Measurements from ENCODE around the gene ADARB2. TPM values are rescaled to one million over a fixed set of nuclear protein-coding genes. Genes with fewer than 3 reads are reported as not detected.

The ADARB2 gene
- total RNA-seq, 4 donors from 2014 or later: 0.80 to 4.9 (median 2.3) TPM

GRCh38 chr10:1411451-1411850, 325.9 kb downstream of the ADARB2 start:
- DNase-seq: no peak
- no peak overlapping the region for H3K27ac ChIP-seq
- intact Hi-C loops (cut with DNase I; ENCODE audit: low total_unique reads) (no loop called here), in situ Hi-C loops (cut with MboI; ENCODE audit: low pct_ligation_motif_present in 1 of 4, low pct_unique_long_range_greater_than_20kb in 1 of 4, low sequenced_read_pairs in 3 of 4) (no loop called here)
- no peaks in the 10 kb centered on the region for H3K4me1 ChIP-seq
- TF ChIP-seq POLR2A (IDR thresholded peaks at IDR 0.05) (no peak), CTCF (IDR thresholded peaks at IDR 0.05) (no peak), POLR2AphosphoS5 (IDR thresholded peaks at IDR 0.05) (no peak), EP300 (IDR thresholded peaks at IDR 0.05; ENCODE audit: low read depth) (no peak)
- 90% methylated on average over 17 of the region's 17 CpGs; no CpG with 5 or more reads in 1 of the 2 donors for WGBS, 2 donors (ENCODE audit: low coverage in 1 of 2)
- H3K27me3 ChIP-seq: peaks cover 17% of the 10 kb centered on the region
- no peaks in the 10 kb centered on the region for H3K9me3 ChIP-seq
- H3K4me3 ChIP-seq: no peak overlapping the region
- no peaks in the 10 kb centered on the region for H3K36me3 ChIP-seq

DNA sequence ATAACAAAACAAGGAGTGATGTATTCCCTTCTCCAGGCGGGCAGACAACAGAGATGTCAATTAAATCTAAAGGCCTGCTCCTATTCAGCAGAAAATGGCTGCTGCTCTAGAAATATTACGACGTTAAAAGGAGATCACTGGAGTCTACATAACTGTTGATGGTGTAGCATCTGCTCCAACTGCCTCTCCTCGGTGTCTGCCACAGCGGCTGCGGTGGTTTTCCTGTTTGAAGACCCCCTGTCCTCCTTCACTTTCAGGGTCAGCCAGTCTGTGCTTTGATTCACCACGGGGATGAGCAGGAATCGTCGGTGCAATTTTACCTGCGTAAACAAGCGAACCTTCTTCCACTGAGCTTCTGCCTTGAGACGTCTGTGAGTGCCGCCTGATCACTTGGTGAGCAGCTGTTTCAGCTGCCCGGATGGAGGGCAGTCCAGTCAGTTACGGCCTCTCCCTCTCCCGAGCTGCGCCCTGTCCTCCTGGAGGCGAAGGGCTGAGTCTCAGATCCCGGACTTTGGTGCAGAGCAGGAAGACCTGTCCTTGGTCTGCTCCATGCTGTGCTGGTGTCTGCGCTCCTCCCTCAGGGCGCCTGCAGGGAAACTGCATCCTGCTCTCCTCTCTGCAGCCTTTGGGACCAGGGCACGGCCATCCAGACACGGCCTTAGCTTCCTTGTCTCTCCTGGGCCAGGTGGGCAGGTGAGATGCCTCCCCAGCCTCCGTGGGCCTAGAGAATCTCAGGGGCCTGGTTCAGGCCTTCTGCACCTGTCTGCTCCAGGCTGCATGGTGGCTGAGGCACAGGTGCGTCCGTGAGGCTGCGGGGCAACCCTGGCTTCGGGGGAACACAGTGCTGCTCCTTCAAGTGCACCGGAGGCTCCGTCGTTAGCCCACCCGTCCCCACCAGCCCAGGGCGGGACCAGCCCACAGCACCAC, 326.6 kb downstream of the ADARB2 start:
- Histone ChIP-seq H3K36me3 (no peaks in the 10 kb centered on the region), H3K4me3 (no peak overlapping the region), H3K9me3 (no peaks in the 10 kb centered on the region), H3K27ac (no peak overlapping the region), H3K27me3 (peaks cover 17% of the 10 kb centered on the region), H3K4me1 (no peaks in the 10 kb centered on the region)
- intact Hi-C loops (cut with DNase I; ENCODE audit: low total_unique reads): no loop called here
- in situ Hi-C loops (cut with MboI; ENCODE audit: low pct_ligation_motif_present in 1 of 4, low pct_unique_long_range_greater_than_20kb in 1 of 4, low sequenced_read_pairs in 3 of 4): no loop called here
- 56 to 89% methylated on average over 3 to 32 of the region's 33 CpGs for WGBS, 2 donors (ENCODE audit: low coverage in 1 of 2)
- TF ChIP-seq CTCF (IDR thresholded peaks at IDR 0.05) (no peak), POLR2AphosphoS5 (IDR thresholded peaks at IDR 0.05) (no peak), POLR2A (IDR thresholded peaks at IDR 0.05) (no peak), EP300 (IDR thresholded peaks at IDR 0.05; ENCODE audit: low read depth) (no peak)
- DNase-seq: no peak

DNA sequence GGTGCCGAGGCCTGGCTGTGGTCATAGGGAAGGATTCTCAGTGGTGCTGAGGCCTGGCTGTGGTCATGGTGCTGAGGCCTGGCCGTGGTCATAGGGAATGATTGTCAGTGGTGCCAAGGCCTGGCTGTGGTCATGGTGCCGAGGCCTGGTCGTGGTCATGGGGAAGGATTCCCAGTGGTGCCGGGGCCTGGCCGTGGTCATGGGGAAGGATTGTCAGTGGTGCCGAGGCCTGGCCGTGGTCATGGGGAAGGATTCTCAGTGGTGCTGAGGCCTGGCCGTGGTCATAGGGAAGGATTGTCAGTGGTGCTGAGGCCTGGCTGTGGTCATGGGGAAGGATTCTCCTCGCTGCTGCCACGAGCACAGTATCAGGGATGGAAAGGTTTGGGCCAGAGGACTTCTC, 327.3 kb downstream of the ADARB2 start:
- in situ Hi-C loops (cut with MboI; ENCODE audit: low pct_ligation_motif_present in 1 of 4, low pct_unique_long_range_greater_than_20kb in 1 of 4, low sequenced_read_pairs in 3 of 4): no loop called here
- TF ChIP-seq EP300 (IDR thresholded peaks at IDR 0.05; ENCODE audit: low read depth) (no peak), POLR2A (IDR thresholded peaks at IDR 0.05) (no peak), CTCF (IDR thresholded peaks at IDR 0.05) (no peak), POLR2AphosphoS5 (IDR thresholded peaks at IDR 0.05) (no peak)
- no peaks in the 10 kb centered on the region for H3K36me3 ChIP-seq
- intact Hi-C loops (cut with DNase I; ENCODE audit: low total_unique reads): no loop called here
- H3K27me3 ChIP-seq: peaks cover 17% of the 10 kb centered on the region
- no peak overlapping the region for H3K4me3 ChIP-seq
- 92 to 93% methylated on average over 2 to 11 of the region's 11 CpGs for WGBS, 2 donors (ENCODE audit: low coverage in 1 of 2)
- DNase-seq: no peak
- no peaks in the 10 kb centered on the region for H3K9me3 ChIP-seq
- H3K4me1 ChIP-seq: no peaks in the 10 kb centered on the region
- H3K27ac ChIP-seq: no peak overlapping the region

DNA sequence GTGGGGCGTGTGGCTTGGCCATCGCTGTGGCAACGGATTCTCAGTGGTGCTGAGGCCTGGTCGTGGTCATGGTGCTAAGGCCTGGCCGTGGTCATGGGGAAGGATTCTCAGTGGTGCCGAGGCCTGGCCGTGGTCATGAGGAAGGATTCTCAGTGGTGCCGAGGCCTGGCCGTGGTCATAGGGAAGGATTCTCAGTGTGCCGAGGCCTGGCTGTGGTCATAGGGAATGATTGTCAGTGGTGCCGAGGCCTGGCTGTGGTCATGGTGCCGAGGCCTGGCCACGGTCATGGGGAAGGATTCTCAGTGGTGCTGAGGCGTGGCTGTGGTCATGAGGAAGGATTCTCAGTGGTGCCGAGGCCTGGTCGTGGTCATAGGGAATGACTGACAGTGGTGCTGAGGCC, 327.9 kb downstream of the ADARB2 start:
- Histone ChIP-seq H3K27me3 (peaks cover 17% of the 10 kb centered on the region), H3K9me3 (no peaks in the 10 kb centered on the region), H3K27ac (no peak overlapping the region), H3K36me3 (no peaks in the 10 kb centered on the region), H3K4me3 (no peak overlapping the region), H3K4me1 (no peaks in the 10 kb centered on the region)
- TF ChIP-seq CTCF (IDR thresholded peaks at IDR 0.05) (no peak), POLR2AphosphoS5 (IDR thresholded peaks at IDR 0.05) (no peak), EP300 (IDR thresholded peaks at IDR 0.05; ENCODE audit: low read depth) (no peak)
- intact Hi-C loops (cut with DNase I; ENCODE audit: low total_unique reads): no loop called here
- in situ Hi-C loops (cut with MboI; ENCODE audit: low pct_ligation_motif_present in 1 of 4, low pct_unique_long_range_greater_than_20kb in 1 of 4, low sequenced_read_pairs in 3 of 4): no loop called here
- DNase-seq: no peak
- 92% methylated on average over 16 of the region's 16 CpGs; no CpG with 5 or more reads in 1 of the 2 donors for WGBS, 2 donors (ENCODE audit: low coverage in 1 of 2)
